Cardiac atrium fibroblast (primary cell): ENCODE measurements around the gene SLC9A1. TPM values are rescaled to one million over a fixed set of nuclear protein-coding genes. Genes with fewer than 3 reads are reported as not detected.

Experiments
- total RNA-seq: library from RNA; depleted of rRNA; stranded (reverse); fragments of >200 nt; gene quantifications from 2 replicates; pipeline ENCODE4 v1.2.3, GENCODE V29; 2015

SLC9A1 gene
- 9.2 and 23.0 TPM in 2 replicates for total RNA-seq

DNA sequence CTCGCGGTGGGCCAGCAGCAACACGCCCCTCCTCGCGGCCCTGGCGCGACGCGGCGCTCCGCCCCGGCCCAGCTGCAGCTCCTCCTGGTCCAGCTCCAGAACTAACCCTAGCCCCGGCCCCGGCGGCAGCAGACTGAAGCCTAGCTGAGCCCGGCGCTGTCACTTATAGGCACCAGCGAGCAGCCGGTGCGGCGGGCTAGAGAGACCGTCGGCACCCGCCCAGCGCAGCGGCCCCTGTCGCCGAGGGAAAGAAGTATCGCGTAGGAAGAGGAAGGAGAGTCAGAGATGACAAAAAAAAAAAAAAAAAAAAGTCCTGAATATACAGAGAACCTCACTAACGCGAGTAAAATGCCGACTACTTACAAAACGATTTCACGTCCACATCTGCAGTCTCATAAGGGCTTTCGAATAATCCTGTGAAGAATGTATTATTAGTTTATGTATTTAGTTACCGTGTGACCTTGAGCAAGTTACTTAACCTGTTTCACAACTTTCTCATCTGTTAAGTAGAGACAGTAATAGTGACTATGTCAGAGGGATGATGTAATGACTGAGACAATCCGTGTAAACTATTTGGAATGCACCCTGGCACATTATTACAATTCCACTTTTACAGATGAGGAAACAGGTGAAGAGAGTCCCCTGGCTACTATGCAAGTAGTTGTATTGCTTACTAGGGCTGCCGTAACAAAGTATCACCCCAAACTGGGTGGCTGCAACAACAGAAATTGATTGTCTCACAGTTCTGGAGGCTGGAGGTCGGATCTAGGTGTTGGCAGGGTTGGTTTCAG lies at the start of gene SLC9A1:
TSS of gene SLC9A1 (minus strand) at position 135 of the 791 bp plus-strand sequence. CDS start 791 bp downstream, outside the sequence.

Other genes starting within 250 kb of the SLC9A1 start
- not detected in 2 replicates for gene NR0B2, start 241.2 kb downstream of the SLC9A1 start, total RNA-seq
- 45.5 and 49.8 TPM in 2 replicates for gene NUDC, start 233.4 kb downstream of the SLC9A1 start, total RNA-seq
- not detected in 2 replicates for gene KDF1, start 194.7 kb downstream of the SLC9A1 start, total RNA-seq
- gene TRNP1, start 161.4 kb downstream of the SLC9A1 start, total RNA-seq: 52.8 and 116 TPM in 2 replicates
- 13.8 and 27.4 TPM in 2 replicates for gene TENT5B, start 142.3 kb downstream of the SLC9A1 start, total RNA-seq
- 14.8 and 23.5 TPM in 2 replicates for gene WDTC1, start 79.5 kb upstream of the SLC9A1 start, total RNA-seq
- gene TMEM222, start 167.0 kb upstream of the SLC9A1 start, total RNA-seq: 36.8 and 48.8 TPM in 2 replicates
- gene SYTL1, start 186.9 kb upstream of the SLC9A1 start, total RNA-seq: 0.65 TPM in 1 of 2 replicates, not detected in the other
- 27.4 and 33.0 TPM in 2 replicates for gene MAP3K6, start 211.8 kb upstream of the SLC9A1 start, total RNA-seq
- 0.49 TPM in 1 of 2 replicates, not detected in the other for gene FCN3, start 219.7 kb upstream of the SLC9A1 start, total RNA-seq
- gene CD164L2, start 228.2 kb upstream of the SLC9A1 start, total RNA-seq: not detected in 2 replicates
- gene GPR3, start 237.5 kb upstream of the SLC9A1 start, total RNA-seq: 0.18 and 0.32 TPM in 2 replicates